GM20431 (cell line): ENCODE results near the gene KCNJ8.
"Not testable (repeated sequence)": the region's sequence is repeated elsewhere in the genome, so short reads cannot be mapped to it uniquely, and the experiment has no call there.

Experiments
- in situ Hi-C: fragments of 300-500 bp; cut with MseI, MboI; formaldehyde crosslinking; loops from one replicate; pipeline ENCODE4 v1.15.0; 2020; ENCODE audit warnings: low sequenced_read_pairs; ENCODE audit not compliant: unreplicated experiment

KCNJ8 gene

GRCh38 chr12:21788089-21788983, 13.8 kb upstream of the KCNJ8 start:
- in situ Hi-C loops = no loop called here

- in situ Hi-C loops = no loop called here
These were observed 11.6 kb upstream of the KCNJ8 start for GRCh38 chr12:21786041-21786531.

GRCh38 chr12:21782723-21783122, 8.2 kb upstream of the KCNJ8 start:
- in situ Hi-C loops = not testable (repeated sequence)

- in situ Hi-C loops = no loop called here
These were observed 6.3 kb upstream of the KCNJ8 start for GRCh38 chr12:21780786-21781185.

GRCh38 chr12:21776175-21776574, 1.7 kb upstream of the KCNJ8 start:
- in situ Hi-C loops = no loop called here

DNA sequence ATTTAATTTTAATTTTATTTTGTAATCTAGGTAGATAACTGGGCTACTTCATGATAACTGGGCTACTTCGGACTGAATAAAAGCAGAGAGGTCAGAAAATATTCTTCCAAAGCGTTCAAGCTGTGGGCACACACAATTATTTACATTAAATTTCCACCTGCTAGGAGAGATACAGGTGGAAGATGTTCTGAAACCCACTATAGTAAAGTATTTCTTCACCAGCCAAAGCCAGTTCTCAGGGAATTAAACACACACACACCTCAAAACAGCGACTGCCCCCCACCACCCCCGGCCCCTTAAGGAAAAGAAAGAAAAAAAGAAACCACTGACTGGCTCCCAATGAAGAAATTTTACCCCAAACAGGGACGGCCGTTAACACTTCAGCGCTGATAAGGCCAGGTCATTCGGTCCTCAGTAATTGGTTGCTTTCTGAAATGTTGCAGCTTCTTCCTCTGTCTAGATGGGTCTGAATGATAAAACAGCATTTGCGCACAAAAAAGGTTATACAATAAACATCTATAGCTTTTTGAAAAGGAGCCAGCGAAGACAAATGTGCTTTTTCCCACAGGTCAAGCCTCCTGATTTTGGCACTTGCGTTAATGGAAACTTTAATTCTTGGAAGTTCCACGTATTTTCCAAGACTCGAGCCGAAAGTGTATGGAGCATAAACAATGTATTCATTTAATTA, 771 bp upstream of the KCNJ8 start:
- in situ Hi-C loops = no loop called here

GRCh38 chr12:21773806-21774205, 700 bp downstream of the KCNJ8 start:
- in situ Hi-C loops = no loop called here

- in situ Hi-C loops = no loop called here
These were observed 1.2 kb downstream of the KCNJ8 start for GRCh38 chr12:21773263-21773741.

DNA sequence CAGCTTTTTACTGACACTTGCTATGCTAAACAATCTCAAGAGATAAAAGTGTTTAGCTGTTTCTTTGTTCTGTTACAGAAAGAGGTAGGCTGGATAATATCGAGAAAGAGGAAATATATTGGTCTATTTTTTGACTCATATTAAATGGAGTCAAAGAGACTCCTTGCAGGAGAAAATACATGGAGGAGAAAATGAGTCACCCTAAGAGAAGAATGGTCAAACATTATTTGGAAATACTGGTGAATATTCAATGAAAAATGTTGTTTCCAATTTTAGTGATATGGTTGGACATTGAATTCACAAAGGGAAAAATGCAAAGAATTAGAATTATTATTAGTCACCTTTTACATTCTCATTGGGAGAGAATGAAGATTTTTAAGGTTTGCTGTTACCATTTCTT, 3.2 kb downstream of the KCNJ8 start:
- in situ Hi-C loops = no loop called here

- in situ Hi-C loops = no loop called here
These were observed 5.2 kb downstream of the KCNJ8 start for GRCh38 chr12:21769307-21769706.

DNA sequence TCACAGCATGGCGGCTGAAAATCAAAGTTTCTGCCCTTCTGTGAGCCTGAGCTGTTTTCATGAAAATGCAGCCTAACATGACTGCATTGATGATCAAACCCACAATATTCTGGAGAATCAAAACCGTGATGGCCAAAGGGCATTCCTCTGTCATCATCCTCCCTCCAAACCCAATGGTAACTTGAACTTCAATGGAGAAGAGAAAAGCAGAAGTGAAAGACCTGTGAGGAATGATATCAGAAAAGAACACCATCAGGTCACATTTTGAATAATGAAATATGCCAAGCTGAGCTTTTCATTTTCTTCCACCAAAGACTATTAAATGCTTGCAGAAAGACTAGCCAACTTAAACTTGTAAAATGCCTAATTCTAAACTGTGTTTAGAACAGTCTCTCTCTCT, 8.1 kb downstream of the KCNJ8 start:
- in situ Hi-C loops = no loop called here

DNA sequence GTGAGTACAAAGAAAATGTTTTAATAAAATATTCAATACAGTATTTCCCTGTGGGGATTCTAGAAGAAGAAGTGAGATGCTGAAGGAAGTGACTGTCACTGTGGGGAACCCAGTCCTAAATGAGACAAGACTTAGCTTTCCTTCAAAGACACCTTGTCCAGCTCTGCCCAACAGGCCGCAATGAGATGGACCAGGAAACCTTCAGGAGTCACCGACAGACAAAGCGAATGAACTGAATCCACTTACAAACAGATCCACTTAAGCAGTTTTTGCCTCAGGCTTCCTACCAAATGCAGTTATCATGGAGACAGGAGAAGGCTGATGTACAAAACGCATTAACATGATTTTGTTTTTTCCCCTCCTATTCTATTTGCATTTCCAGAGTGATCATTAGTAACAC, 9.6 kb downstream of the KCNJ8 start:
- in situ Hi-C loops = no loop called here

DNA sequence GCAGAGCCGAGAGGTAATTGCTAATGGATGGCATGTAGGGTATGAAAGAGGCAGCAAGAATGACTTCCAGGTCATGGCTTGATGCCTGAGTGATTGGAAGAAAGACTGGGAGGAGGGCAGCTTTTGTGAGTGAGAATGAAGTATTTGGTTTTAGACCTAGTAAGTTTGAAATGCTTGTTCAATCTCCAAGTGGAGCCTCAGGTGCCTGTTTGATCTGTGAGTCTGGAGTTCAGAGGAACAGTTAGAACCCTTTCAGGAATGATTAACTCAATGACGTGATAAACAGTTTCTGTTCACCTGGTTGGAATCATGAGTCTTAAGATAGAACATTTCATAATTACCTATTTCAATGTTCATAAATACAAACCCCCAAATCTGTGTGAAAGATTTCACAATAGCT, 10.4 kb downstream of the KCNJ8 start:
- in situ Hi-C loops = no loop called here

- in situ Hi-C loops = no loop called here
These were observed 11.0 kb downstream of the KCNJ8 start for GRCh38 chr12:21763531-21763930.

DNA sequence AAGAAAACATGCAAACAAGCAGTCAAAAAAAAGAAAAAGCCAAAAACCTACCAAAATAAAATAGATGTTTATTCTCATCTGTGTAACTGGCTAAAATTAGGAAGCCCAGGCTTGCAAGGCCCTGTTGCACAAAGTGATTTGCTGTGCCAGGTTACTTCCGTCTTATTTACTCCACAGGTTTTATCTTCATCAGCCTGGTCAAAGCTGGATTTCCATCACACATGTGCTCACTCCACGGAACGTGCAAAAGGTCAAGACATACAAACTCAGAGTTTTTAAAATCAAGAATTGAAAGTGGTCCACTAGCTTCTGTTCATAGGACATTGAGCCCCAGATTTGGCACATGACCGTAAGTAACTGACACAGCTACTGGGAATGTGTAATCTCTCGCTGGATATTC, 14.8 kb downstream of the KCNJ8 start:
- in situ Hi-C loops = no loop called here

DNA sequence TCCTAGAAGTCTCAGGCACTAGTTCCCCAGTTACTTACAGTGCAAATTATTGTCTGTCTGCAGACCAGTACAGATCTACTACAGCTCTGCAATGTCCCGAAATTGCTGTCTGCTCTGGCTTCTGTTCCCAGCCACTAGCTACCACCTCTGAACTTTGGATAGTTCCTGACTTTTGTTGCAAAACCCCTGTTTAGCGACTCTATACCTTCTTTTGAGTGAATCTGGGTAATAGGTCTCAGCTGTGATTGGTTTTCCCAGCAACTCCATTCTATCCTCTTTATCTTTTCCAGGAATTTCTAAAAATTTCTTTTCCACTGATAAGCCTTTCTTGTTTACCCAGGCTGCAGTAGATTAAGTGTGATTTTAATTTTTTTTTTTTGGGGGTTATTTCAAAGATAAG, 16.8 kb downstream of the KCNJ8 start:
- in situ Hi-C loops = no loop called here

DNA sequence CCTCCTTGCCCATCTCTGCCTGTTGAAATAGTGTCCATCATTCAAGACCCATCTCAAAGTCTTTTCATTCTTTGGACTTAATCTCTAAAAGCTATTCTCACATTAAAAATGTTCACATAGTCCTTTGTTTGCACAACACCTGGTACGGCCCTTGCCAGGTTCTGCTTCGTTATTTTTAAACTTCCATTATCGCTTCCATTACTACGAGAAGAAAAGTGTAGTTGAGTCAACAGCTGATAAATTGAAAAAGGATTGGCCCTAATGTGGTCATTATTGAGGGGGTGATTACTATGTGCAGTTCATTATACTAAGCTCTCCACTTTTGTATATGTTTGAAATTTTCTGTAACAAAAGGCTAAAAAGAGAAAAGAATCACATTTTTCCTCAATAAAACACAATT, 17.8 kb downstream of the KCNJ8 start:
- in situ Hi-C loops = no loop called here

DNA sequence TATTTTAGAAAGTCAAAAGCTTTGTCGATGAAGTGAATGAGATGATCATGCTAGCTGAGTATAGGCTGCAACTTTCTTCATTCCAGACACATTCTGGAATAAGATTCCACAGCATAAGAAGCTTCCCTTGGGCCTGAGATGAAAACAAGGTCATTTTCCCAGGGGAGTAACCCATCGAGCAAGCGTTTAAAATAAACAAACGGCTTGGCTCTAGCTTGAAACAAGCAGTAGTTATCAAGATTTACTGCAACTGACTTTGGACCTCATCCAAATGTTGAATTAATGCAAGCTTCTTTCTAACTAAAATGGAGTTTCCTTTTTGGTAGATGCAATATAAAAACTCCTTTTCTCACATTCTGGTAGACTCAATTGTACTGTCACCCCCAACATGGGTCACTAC, 23.0 kb downstream of the KCNJ8 start:
- in situ Hi-C loops = no loop called here

DNA sequence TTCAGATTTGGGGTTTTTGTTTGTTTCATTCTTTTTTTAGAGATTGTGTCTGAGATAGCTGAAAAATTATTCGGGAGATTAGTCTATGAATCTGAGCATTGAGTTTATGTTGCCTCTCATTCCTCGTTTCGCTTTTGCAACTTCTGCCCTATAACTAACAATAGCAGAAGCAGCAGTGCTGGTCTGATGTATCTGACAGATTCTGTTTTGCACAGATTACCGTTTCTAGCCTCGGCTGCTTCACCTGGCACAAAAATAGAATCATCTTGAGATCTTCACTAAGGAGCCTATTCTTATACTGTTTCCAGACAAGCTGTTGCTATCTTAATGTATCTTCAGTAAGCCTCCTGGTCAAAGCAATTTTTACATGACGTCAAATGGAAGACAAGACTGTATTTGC, 29.2 kb downstream of the KCNJ8 start:
- in situ Hi-C loops = no loop called here

GRCh38 chr12:21731144-21731543, 43.4 kb downstream of the KCNJ8 start:
- in situ Hi-C loops = no loop called here

DNA sequence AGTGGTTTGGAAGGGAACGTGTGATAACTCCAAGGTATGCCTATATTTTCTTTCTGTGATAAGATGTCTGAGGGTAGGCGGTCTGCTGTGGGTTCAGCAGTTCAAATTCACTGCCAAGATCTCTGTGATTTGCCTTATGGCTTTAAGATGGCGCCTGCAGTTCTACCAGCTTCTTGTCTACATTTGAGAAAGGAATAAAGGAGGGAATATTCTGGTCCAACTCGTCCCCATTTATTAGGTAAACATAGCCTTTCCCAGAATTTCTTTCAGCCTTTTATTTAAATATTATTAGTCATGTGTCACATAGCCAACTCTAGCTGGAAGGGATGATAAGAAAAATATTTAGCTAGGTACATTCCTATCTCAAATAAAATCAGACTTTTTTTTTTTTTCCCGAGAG, 48.8 kb downstream of the KCNJ8 start:
- in situ Hi-C loops = no loop called here
